ENCODE measurements around the gene ARID3A. TPM values are rescaled to one million over a fixed set of nuclear protein-coding genes. Genes with fewer than 3 reads are reported as not detected.
A peak's percentile ranks its signal among the peaks of the same experiment; 100 is the strongest.

Gene ARID3A
- total and polyA plus RNA-seq, 2 of the 4 experiments (the other 2 are of a cell fraction): 16.0 to 23.1 TPM

DNA sequence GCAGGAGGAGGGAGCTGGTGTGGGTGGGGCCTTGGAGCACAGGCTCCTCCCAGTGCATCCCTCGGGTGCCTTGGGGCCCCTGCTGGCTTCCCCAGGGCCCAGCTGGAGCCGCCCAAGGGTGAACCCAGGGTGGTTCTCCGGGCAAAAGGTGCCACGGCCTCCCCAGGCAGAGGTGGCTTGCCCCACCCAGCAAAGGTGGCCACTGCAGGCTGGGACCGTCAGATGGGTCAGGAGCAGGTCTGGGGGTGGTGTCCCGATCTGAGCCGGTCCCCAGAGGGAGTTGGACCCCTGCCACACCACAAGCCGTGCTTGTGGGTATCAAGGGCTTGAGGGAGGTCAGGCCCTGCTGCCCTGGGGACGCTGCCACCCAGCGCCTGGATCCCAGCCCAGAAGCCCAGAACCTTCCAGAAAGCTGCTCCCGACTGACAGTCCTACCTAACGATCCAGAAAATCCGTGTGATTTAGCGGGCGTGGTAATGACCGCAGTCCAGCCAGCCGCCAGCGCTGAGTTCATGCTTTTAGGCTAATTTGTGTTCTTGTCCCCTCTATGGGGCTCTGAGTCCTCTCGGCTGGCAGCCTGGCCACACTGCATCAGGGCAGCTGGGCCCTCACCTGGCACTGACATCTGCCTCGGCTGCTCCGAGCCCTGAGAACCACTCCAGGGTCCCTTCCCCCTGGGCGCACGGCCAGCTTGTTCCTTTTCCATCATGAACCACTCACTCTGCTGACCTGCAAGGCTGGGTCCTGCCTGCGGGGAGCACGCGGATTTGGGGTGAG, 69.4 kb downstream of the ARID3A start:
- no peak for TF ChIP-seq ELK1 (IDR thresholded peaks at IDR 0.05; ENCODE audit: borderline replicate concordance, low read depth, low read length)
- no peak for TF ChIP-seq BHLHE40 (IDR thresholded peaks at IDR 0.05; ENCODE audit: low read depth, low read length)
- TF ChIP-seq RAD21 (IDR thresholded peaks at IDR 0.05; ENCODE audit: low read length): no peak
- TF ChIP-seq CTCF (conservative IDR thresholded peaks at IDR 0.05; ENCODE audit: low read depth, low read length): no peak
- no peak for TF ChIP-seq MAZ (IDR thresholded peaks at IDR 0.05; ENCODE audit: borderline replicate concordance, low read depth, low read length)
- no peak for TF ChIP-seq CEBPB (IDR thresholded peaks at IDR 0.05; ENCODE audit: low read depth, low read length)
- no peak for TF ChIP-seq SMC3 (IDR thresholded peaks at IDR 0.05; ENCODE audit: low read depth, low read length)
- no peak for TF ChIP-seq RCOR1 (IDR thresholded peaks at IDR 0.05; ENCODE audit: insufficient replicate concordance, low read length)
- no peak for TF ChIP-seq NFE2L2 (IDR thresholded peaks at IDR 0.05; ENCODE audit: low read depth, low read length)
- no peak for TF ChIP-seq USF2 (IDR thresholded peaks at IDR 0.05; ENCODE audit: low read depth, low read length)
- no peak for TF ChIP-seq POLR2A (IDR thresholded peaks at IDR 0.05; ENCODE audit: low read depth, low read length)
- no peak for TF ChIP-seq RFX5 (IDR thresholded peaks at IDR 0.05; ENCODE audit: low read depth, low read length)
- TF ChIP-seq MXI1 (IDR thresholded peaks at IDR 0.05; ENCODE audit: borderline replicate concordance, low read depth, low read length): no peak
- TF ChIP-seq CHD1 (IDR thresholded peaks at IDR 0.05; ENCODE audit: low read depth, low read length): no peak
- ATAC-seq (ENCODE audit: low read depth): no peak
- Histone ChIP-seq H4K91ac (ENCODE audit: insufficient read depth, low read depth, low read length) (no peak overlapping the region), H3K9ac (ENCODE audit: low read depth, low read length) (no peak overlapping the region), H2BK20ac (ENCODE audit: low read depth, low read length) (no peak overlapping the region), H3K9me1 (ENCODE audit: insufficient read depth, low read length) (no peaks in the 10 kb centered on the region), H3K79me1 (ENCODE audit: low read depth in 1 of 2, low read length in 2 of 2) (no peaks in the 10 kb centered on the region; a peak in 1 of 4 replicates), H3K56ac (ENCODE audit: extremely low read depth, insufficient read depth, low read length) (no peak overlapping the region; the same call in 1 of the 2 replicates), H2BK15ac (ENCODE audit: low read depth, low read length) (no peak overlapping the region), H3K4me3 (ENCODE audit: insufficient read depth, low read depth, low read length) (no peak overlapping the region), H4K8ac (ENCODE audit: low read depth in 2 of 2, low read length in 2 of 2) (no peak overlapping the region), H2AK9ac (replicated peaks; ENCODE audit: low read depth, low read length, poor library complexity) (no peak overlapping the region), H3K23ac (ENCODE audit: low read depth, low read length) (no peak overlapping the region), H2BK5ac (ENCODE audit: low read depth, low read length, poor library complexity, severe bottlenecking) (no peak overlapping the region), H2AFZ (replicated peaks; ENCODE audit: low read length, poor library complexity) (peak overlapping the region; percentile 63), H3K4me2 (ENCODE audit: low read depth, low read length) (no peak overlapping the region), H3K27ac (ENCODE audit: insufficient read depth, low read length) (no peak overlapping the region), H3K4me1 (ENCODE audit: control insufficient read depth, insufficient read depth, low read length) (peaks cover 5% of the 10 kb centered on the region), H3K14ac (replicated peaks; ENCODE audit: low read depth, low read length) (no peak overlapping the region), H4K20me1 (ENCODE audit: insufficient read depth, low read length) (0 out of 2 replicates have a peak, but pooled peaks cover 6% of the 10 kb centered on the region), H3K27me3 (ENCODE audit: control insufficient read depth, insufficient read depth, low read length) (peaks cover 34% of the 10 kb centered on the region), H3K18ac (ENCODE audit: low read depth, low read length) (no peak overlapping the region), H2BK120ac (ENCODE audit: low read depth, low read length) (no peak overlapping the region), H3K9me3 (ENCODE audit: control insufficient read depth, insufficient read depth, low read length) (no peaks in the 10 kb centered on the region), H4K5ac (ENCODE audit: low read depth, low read length) (no peak overlapping the region), H3K36me3 (ENCODE audit: control insufficient read depth, insufficient read depth, low read length) (peaks cover 27% of the 10 kb centered on the region), H3K4ac (ENCODE audit: low read depth, low read length) (no peak overlapping the region), H2AK5ac (ENCODE audit: low read depth, low read length) (no peak overlapping the region)
- no peak for DNase-seq
- ChIA-PET CTCF (no interaction called here), POLR2A (ENCODE audit: unreplicated experiment) (no interaction called here)
- dilution Hi-C loops (cut with HindIII; ENCODE audit: low sequenced_read_pairs, unreplicated experiment) (no loop called here), in situ Hi-C loops (cut with MboI; ENCODE audit: low sequenced_read_pairs) (loop anchor here (5.0 kb wide), 1 partner anchor 138 kb away; the partner anchor contains the start of gene CFD), intact Hi-C loops (cut with micrococcal nuclease) (no loop called here)
- 92% methylated on average over 7 of the region's 26 CpGs; no CpG with 5 or more reads in 1 of the 2 experiments for WGBS, 2 experiments (ENCODE audit: extremely low coverage in 2 of 2, insufficient read length in 1 of 2)
- no TSS peak for BruUV-seq (replicated peaks)

All from IMR-90 (cell line).